GM19455 (cell line): ENCODE measurements around the gene CCDC34.

ENCODE experiments used
- ATAC-seq: cut with Tn5 transposase; IDR thresholded peaks from one replicate; pipeline ENCODE4 v1.9.1; 2021; ENCODE audit not compliant: unreplicated experiment

CCDC34 gene

GRCh38 chr11:27362749-27363575, at the start of gene CCDC34:
TSS of gene CCDC34 (minus strand) at chr11:27363215. CDS start at chr11:27363194, 21 bp downstream.
- ATAC-seq: peak; percentile 99

- no peak for ATAC-seq
These were observed 49.2 kb upstream of the CCDC34 start for GRCh38 chr11:27412192-27412691.

GRCh38 chr11:27411328-27411727, 48.3 kb upstream of the CCDC34 start:
- ATAC-seq: no peak

- ATAC-seq: no peak
These were observed 47.3 kb upstream of the CCDC34 start for GRCh38 chr11:27410272-27410671.

GRCh38 chr11:27409742-27410141, 46.7 kb upstream of the CCDC34 start:
- ATAC-seq: no peak

- ATAC-seq: no peak
These were observed 46.0 kb upstream of the CCDC34 start for GRCh38 chr11:27409049-27409448.

- no peak for ATAC-seq
These were observed 45.3 kb upstream of the CCDC34 start for GRCh38 chr11:27408246-27408800.

- no peak for ATAC-seq
These were observed 43.7 kb upstream of the CCDC34 start for GRCh38 chr11:27406498-27407354.

- no peak for ATAC-seq
These were observed 42.1 kb upstream of the CCDC34 start for GRCh38 chr11:27405134-27405533.

GRCh38 chr11:27404427-27404826, 41.4 kb upstream of the CCDC34 start:
- no peak for ATAC-seq

- ATAC-seq: no peak
These were observed 40.2 kb upstream of the CCDC34 start for GRCh38 chr11:27403195-27403594.

- no peak for ATAC-seq
These were observed 39.4 kb upstream of the CCDC34 start for GRCh38 chr11:27402450-27402849.

GRCh38 chr11:27401833-27402316, 38.9 kb upstream of the CCDC34 start:
- ATAC-seq: no peak

GRCh38 chr11:27401280-27401832, 38.3 kb upstream of the CCDC34 start:
- ATAC-seq: no peak

- ATAC-seq: no peak
These were observed 35.4 kb upstream of the CCDC34 start for GRCh38 chr11:27398400-27398770.

GRCh38 chr11:27397624-27398399, 34.8 kb upstream of the CCDC34 start:
- ATAC-seq: no peak

GRCh38 chr11:27396259-27396839, 33.3 kb upstream of the CCDC34 start:
- no peak for ATAC-seq

GRCh38 chr11:27395556-27396258, 32.7 kb upstream of the CCDC34 start:
- ATAC-seq: no peak

- no peak for ATAC-seq
These were observed 31.8 kb upstream of the CCDC34 start for GRCh38 chr11:27394781-27395228.
